ENCODE data around the gene ZNF497.

ZNF497 gene

DNA sequence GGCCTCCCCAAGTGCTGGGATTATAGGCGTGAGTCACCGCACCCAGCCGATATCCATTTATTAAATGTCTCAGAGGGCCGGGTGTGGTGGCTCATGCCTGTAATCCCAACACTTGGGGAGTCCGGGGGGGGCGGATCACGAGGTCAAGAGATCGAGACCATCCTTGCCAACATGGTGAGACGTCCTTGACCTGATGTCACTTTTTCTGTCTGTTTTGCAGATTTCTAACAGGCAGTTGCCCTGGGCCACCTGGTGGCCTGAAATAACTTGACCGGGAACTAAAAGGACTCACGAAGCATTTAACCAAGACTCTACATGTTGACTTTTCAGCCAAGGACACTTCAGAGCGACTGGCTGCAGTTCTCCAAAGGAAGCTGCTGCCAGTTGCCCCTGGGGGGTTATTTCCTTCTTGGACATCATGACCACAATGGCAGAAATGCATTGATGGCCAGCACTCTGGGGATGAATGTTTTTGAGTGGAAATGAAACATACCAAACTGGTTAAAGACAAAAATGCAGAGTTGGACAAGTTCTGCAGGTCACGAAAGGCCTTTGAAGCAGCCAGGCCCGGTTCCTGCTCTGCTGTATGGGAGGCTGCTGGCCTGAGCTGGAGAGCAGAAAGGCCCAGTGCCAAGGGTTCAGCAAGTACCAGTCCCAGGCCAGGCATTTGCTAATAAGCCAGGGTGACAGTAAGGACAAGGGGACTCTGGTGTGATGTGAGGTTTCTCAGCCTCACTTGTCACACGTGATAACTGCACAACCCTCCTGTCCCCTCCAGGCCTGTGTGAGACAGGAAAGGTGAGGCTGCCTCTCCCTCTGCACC lies 10.0 kb upstream of the ZNF497 start:
- Histone ChIP-seq H3K36me3 (ENCODE audit: control insufficient read depth in 2 of 2, insufficient read depth in 1 of 2, low read length in 2 of 2) (no peaks in the 10 kb centered on the region), H3K4me1 (ENCODE audit: control insufficient read depth, insufficient read depth, low read length) (no peaks in the 10 kb centered on the region), H3K9me3 (ENCODE audit: control insufficient read depth, insufficient read depth, low read depth, low read length) (no peaks in the 10 kb centered on the region), H3K4me3 (ENCODE audit: low read depth, low read length) (no peak overlapping the region), H3K27ac (ENCODE audit: extremely low read depth, low read depth, low read length) (no peak overlapping the region)
- ChIA-PET CTCF (no interaction called here), POLR2A (interaction anchor here (0.5 to 4.2 kb wide), 5 partner anchors 9 to 138 kb away, joined by 3 to 35 read pairs (median 3); partner anchors contain the start of genes ZNF497 and ZNF584)
- TF ChIP-seq ZNF549 (tag by site-specific recombination; IDR thresholded peaks at IDR 0.05) (no peak), ZNF701 (tag by site-specific recombination; IDR thresholded peaks at IDR 0.05) (no peak), GFI1B (tag by site-specific recombination; IDR thresholded peaks at IDR 0.05) (no peak), EGR2 (tag by site-specific recombination; IDR thresholded peaks at IDR 0.05; ENCODE audit: low read depth) (no peak), ZNF629 (tag by site-specific recombination; IDR thresholded peaks at IDR 0.05) (no peak), ZNF513 (tag by site-specific recombination; IDR thresholded peaks at IDR 0.05) (no peak), ZNF473 (tag by site-specific recombination; IDR thresholded peaks at IDR 0.05) (no peak), ZNF350 (tag by site-specific recombination; IDR thresholded peaks at IDR 0.05) (no peak), ZNF596 (tag by site-specific recombination; IDR thresholded peaks at IDR 0.05) (no peak), PRDM1 (tag by site-specific recombination; IDR thresholded peaks at IDR 0.05) (no peak), KLF17 (tag by site-specific recombination; IDR thresholded peaks at IDR 0.05) (no peak), ZNF155 (tag by site-specific recombination; IDR thresholded peaks at IDR 0.05) (no peak), ZNF23 (tag by site-specific recombination; IDR thresholded peaks at IDR 0.05; ENCODE audit: borderline replicate concordance) (no peak)
- TF ChIP-seq, protein P1, sequence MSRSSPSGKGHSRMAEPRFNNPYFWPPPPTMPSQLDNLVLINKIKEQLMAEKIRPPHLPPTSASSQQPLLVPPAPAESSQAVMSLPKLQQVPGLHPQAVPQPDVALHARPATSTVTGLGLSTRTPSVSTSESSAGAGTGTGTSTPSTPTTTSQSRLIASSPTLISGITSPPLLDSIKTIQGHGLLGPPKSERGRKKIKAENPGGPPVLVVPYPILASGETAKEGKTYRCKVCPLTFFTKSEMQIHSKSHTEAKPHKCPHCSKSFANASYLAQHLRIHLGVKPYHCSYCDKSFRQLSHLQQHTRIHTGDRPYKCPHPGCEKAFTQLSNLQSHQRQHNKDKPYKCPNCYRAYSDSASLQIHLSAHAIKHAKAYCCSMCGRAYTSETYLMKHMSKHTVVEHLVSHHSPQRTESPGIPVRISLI (tag by site-specific recombination; IDR thresholded peaks at IDR 0.05) = no peak
- TF ChIP-seq, protein P2, sequence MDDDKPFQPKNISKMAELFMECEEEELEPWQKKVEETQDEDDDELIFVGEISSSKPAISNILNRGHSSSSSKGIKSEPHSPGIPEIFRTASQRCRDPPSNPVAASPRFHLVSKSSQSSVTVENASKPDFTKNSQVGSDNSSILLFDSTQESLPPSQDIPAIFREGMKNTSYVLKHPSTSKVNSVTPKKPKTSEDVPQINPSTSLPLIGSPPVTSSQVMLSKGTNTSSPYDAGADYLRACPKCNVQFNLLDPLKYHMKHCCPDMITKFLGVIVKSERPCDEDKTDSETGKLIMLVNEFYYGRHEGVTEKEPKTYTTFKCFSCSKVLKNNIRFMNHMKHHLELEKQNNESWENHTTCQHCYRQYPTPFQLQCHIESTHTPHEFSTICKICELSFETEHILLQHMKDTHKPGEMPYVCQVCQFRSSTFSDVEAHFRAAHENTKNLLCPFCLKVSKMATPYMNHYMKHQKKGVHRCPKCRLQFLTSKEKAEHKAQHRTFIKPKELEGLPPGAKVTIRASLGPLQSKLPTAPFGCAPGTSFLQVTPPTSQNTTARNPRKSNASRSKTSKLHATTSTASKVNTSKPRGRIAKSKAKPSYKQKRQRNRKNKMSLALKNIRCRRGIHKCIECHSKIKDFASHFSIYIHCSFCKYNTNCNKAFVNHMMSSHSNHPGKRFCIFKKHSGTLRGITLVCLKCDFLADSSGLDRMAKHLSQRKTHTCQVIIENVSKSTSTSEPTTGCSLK (tag by site-specific recombination; IDR thresholded peaks at IDR 0.05) = no peak

GRCh38 chr19:58368561-58369360 lies 6.2 kb upstream of the ZNF497 start:
- H3K27ac ChIP-seq (ENCODE audit: extremely low read depth, low read depth, low read length) = no peak overlapping the region
- no peaks in the 10 kb centered on the region for H3K36me3 ChIP-seq (ENCODE audit: control insufficient read depth in 2 of 2, insufficient read depth in 1 of 2, low read length in 2 of 2)
- no peak overlapping the region for H3K4me3 ChIP-seq (ENCODE audit: low read depth, low read length)
- ChIA-PET POLR2A (no interaction called here), CTCF (no interaction called here)
- H3K4me1 ChIP-seq (ENCODE audit: control insufficient read depth, insufficient read depth, low read length) = no peaks in the 10 kb centered on the region
- no peaks in the 10 kb centered on the region for H3K9me3 ChIP-seq (ENCODE audit: control insufficient read depth, insufficient read depth, low read depth, low read length)
- TF ChIP-seq ZNF169 (tag by site-specific recombination; IDR thresholded peaks at IDR 0.05) = no peak
- TF ChIP-seq KLF1 (tag by site-specific recombination; IDR thresholded peaks at IDR 0.05) = no peak
- no peak for TF ChIP-seq ZNF707 (tag by site-specific recombination; IDR thresholded peaks at IDR 0.05)
- TF ChIP-seq MYNN (tag by site-specific recombination; IDR thresholded peaks at IDR 0.05; ENCODE audit: borderline replicate concordance) = no peak
- no peak for TF ChIP-seq ZNF280D (tag by site-specific recombination; IDR thresholded peaks at IDR 0.05)
- TF ChIP-seq ZNF214 (tag by site-specific recombination; IDR thresholded peaks at IDR 0.05; ENCODE audit: borderline replicate concordance) = no peak
- no peak for TF ChIP-seq ZNF23 (tag by site-specific recombination; IDR thresholded peaks at IDR 0.05; ENCODE audit: borderline replicate concordance)
- no peak for TF ChIP-seq KLF17 (tag by site-specific recombination; IDR thresholded peaks at IDR 0.05)
